Activated CD4-positive, alpha-beta memory T cell treated with anti-CD3 and anti-CD28 coated beads, Interleukin-2, amount 10 ng/mL, durations not matched to agents 7 days and 5 days (primary cell): Measurements from ENCODE around the gene DNAH10. TPM values are rescaled to one million over a fixed set of nuclear protein-coding genes. Genes with fewer than 3 reads are reported as not detected.

ENCODE experiments used
- CTCF ChIA-PET: fragments of 350-600 bp; sonication (Branson Sonifier 250); formaldehyde crosslinking; loops from one replicate; lab custom pipeline; 2021; ENCODE audit warnings: antibody characterized with exemption, inconsistent platforms; lab: Charles Lee
- POLR2A ChIA-PET: fragments of 350-600 bp; sonication (Branson Sonifier 250); formaldehyde crosslinking; loops from one replicate; lab custom pipeline; 2021; ENCODE audit warnings: antibody characterized with exemption; lab: Charles Lee
- DNase-seq: peaks from one replicate; pipeline ENCODE4 v3.0.0-alpha.2; 2020
- H3K27ac Mint-ChIP-seq: one replicate; pipeline ENCODE4 v1.8.0; 2021; ENCODE audit warnings: mild to moderate bottlenecking, mixed read lengths
- H3K27me3 Mint-ChIP-seq: one replicate; pipeline ENCODE4 v1.8.0; 2021; ENCODE audit warnings: mixed read lengths
- H3K36me3 Mint-ChIP-seq: one replicate; pipeline ENCODE4 v1.8.0; 2021; ENCODE audit warnings: low read depth, mixed read lengths
- H3K4me1 Mint-ChIP-seq: one replicate; pipeline ENCODE4 v1.8.0; 2021; ENCODE audit warnings: mixed read lengths
- H3K4me3 Mint-ChIP-seq: one replicate; pipeline ENCODE4 v1.8.0; 2021; ENCODE audit warnings: mild to moderate bottlenecking, mixed read lengths
- H3K9me3 Mint-ChIP-seq: one replicate; pipeline ENCODE4 v1.8.0; 2021; ENCODE audit warnings: mixed read lengths
- total RNA-seq, 2 experiments: library from RNA; stranded (reverse); gene quantifications; one replicate each; pipeline ENCODE4 v1.2.3, GENCODE V29; 2021

DNAH10 gene
- total RNA-seq, 2 experiments from 2014 or later: 0.13 TPM; not detected in 1

- no peak for DNase-seq
- H3K4me3 Mint-ChIP-seq: no peak overlapping the region
- ChIA-PET CTCF (interaction anchor here (0.9 kb wide), 1 partner anchor 58 kb away, joined by 4 read pairs; no protein-coding TSS in a partner anchor), POLR2A (no interaction called here)
- no peaks in the 10 kb centered on the region for H3K36me3 Mint-ChIP-seq
- no peaks in the 10 kb centered on the region for H3K27me3 Mint-ChIP-seq
- H3K4me1 Mint-ChIP-seq: no peaks in the 10 kb centered on the region
- H3K27ac Mint-ChIP-seq: no peak overlapping the region
- H3K9me3 Mint-ChIP-seq: no peaks in the 10 kb centered on the region
These were observed 201.7 kb downstream of the DNAH10 start for GRCh38 chr12:123963821-123964220.

- Mint-ChIP-seq H3K27ac (no peak overlapping the region), H3K9me3 (no peaks in the 10 kb centered on the region), H3K36me3 (no peaks in the 10 kb centered on the region), H3K4me1 (peaks cover 9% of the 10 kb centered on the region), H3K27me3 (no peaks in the 10 kb centered on the region), H3K4me3 (no peak overlapping the region)
- ChIA-PET CTCF (no interaction called here), POLR2A (no interaction called here)
- no peak for DNase-seq
These were observed 203.3 kb downstream of the DNAH10 start for GRCh38 chr12:123965382-123965781.

GRCh38 chr12:123966596-123966995 lies 204.5 kb downstream of the DNAH10 start:
- DNase-seq: no peak
- Mint-ChIP-seq H3K4me3 (no peak overlapping the region), H3K27ac (no peak overlapping the region), H3K36me3 (no peaks in the 10 kb centered on the region), H3K4me1 (peaks cover 18% of the 10 kb centered on the region), H3K27me3 (no peaks in the 10 kb centered on the region), H3K9me3 (no peaks in the 10 kb centered on the region)
- POLR2A ChIA-PET: no interaction called here
- CTCF ChIA-PET: no interaction called here

GRCh38 chr12:123967121-123967586 lies 205.1 kb downstream of the DNAH10 start:
- H3K4me3 Mint-ChIP-seq: no peak overlapping the region
- H3K27ac Mint-ChIP-seq: no peak overlapping the region
- no peaks in the 10 kb centered on the region for H3K36me3 Mint-ChIP-seq
- DNase-seq: no peak
- CTCF ChIA-PET: no interaction called here
- H3K9me3 Mint-ChIP-seq: no peaks in the 10 kb centered on the region
- H3K27me3 Mint-ChIP-seq: no peaks in the 10 kb centered on the region
- POLR2A ChIA-PET: no interaction called here
- H3K4me1 Mint-ChIP-seq: peaks cover 19% of the 10 kb centered on the region

- H3K27me3 Mint-ChIP-seq: no peaks in the 10 kb centered on the region
- CTCF ChIA-PET: interaction anchor here (0.8 to 1.3 kb wide), 3 partner anchors 12 to 34 kb away, joined by 3 to 5 read pairs (median 4); no protein-coding TSS in a partner anchor
- DNase-seq: no peak
- H3K27ac Mint-ChIP-seq: peak overlapping the region; percentile 52
- H3K36me3 Mint-ChIP-seq: peaks cover 17% of the 10 kb centered on the region
- H3K4me1 Mint-ChIP-seq: peaks cover 38% of the 10 kb centered on the region
- H3K9me3 Mint-ChIP-seq: no peaks in the 10 kb centered on the region
- H3K4me3 Mint-ChIP-seq: peak overlapping the region; percentile 77
- POLR2A ChIA-PET: interaction anchor here (1.1 to 2.1 kb wide), 2 partner anchors 33 to 38 kb away, joined by 4 to 19 read pairs; no protein-coding TSS in a partner anchor
These were observed 209.3 kb downstream of the DNAH10 start for GRCh38 chr12:123971449-123971769.

- CTCF ChIA-PET: interaction anchor here (0.8 to 1.3 kb wide), 3 partner anchors 12 to 35 kb away, joined by 3 to 5 read pairs (median 4); no protein-coding TSS in a partner anchor
- H3K9me3 Mint-ChIP-seq: no peaks in the 10 kb centered on the region
- DNase-seq: peak; percentile 37
- H3K4me3 Mint-ChIP-seq: peak overlapping the region; percentile 77
- H3K4me1 Mint-ChIP-seq: peaks cover 38% of the 10 kb centered on the region
- H3K27ac Mint-ChIP-seq: peak overlapping the region; percentile 52
- no peaks in the 10 kb centered on the region for H3K27me3 Mint-ChIP-seq
- peaks cover 20% of the 10 kb centered on the region for H3K36me3 Mint-ChIP-seq
- POLR2A ChIA-PET: interaction anchor here (1.0 to 2.1 kb wide), 3 partner anchors 33 to 388 kb away, joined by 3 to 19 read pairs (median 4); partner anchors contain the start of gene TMED2
These were observed 209.8 kb downstream of the DNAH10 start for GRCh38 chr12:123971770-123972456.

- peaks cover 38% of the 10 kb centered on the region for H3K4me1 Mint-ChIP-seq
- H3K27me3 Mint-ChIP-seq: no peaks in the 10 kb centered on the region
- peak within 1 kb of the TSS; percentile 91 for H3K4me3 Mint-ChIP-seq
- ChIA-PET CTCF (no interaction called here), POLR2A (interaction anchor here (1.0 to 2.1 kb wide), 3 partner anchors 34 to 389 kb away, joined by 3 to 19 read pairs (median 4); partner anchors contain the start of gene TMED2)
- peak within 1 kb of the TSS; percentile 65 for H3K27ac Mint-ChIP-seq
- peaks cover 25% of the 10 kb centered on the region for H3K36me3 Mint-ChIP-seq
- peak; percentile 94 for DNase-seq
- no peaks in the 10 kb centered on the region for H3K9me3 Mint-ChIP-seq
These were observed 210.6 kb downstream of the DNAH10 start, which contains the start of the genes CCDC92 and ZNF664 for GRCh38 chr12:123972457-123973401. TSS of gene CCDC92 (minus strand) at chr12:123972831. CDS start at chr12:123944305, 28,526 bp downstream. TSS of gene ZNF664 (plus strand) at chr12:123973215. CDS start at chr12:124012145, 38,930 bp downstream.

GRCh38 chr12:123973552-123974341 lies 211.6 kb downstream of the DNAH10 start:
- DNase-seq: peak; percentile 29
- POLR2A ChIA-PET: interaction anchor here (1.0 kb wide), 1 partner anchor 13 kb away, joined by 5 read pairs; no protein-coding TSS in a partner anchor

GRCh38 chr12:123976227-123976826 lies 214.2 kb downstream of the DNAH10 start:
- no peak overlapping the region for H3K4me3 Mint-ChIP-seq
- no peaks in the 10 kb centered on the region for H3K27me3 Mint-ChIP-seq
- H3K27ac Mint-ChIP-seq: no peak overlapping the region
- no peak for DNase-seq
- H3K36me3 Mint-ChIP-seq: peaks cover 32% of the 10 kb centered on the region
- no peaks in the 10 kb centered on the region for H3K9me3 Mint-ChIP-seq
- ChIA-PET CTCF (interaction anchor here (0.6 to 1.1 kb wide), 2 partner anchors 9 to 136 kb away, joined by 3 to 4 read pairs; no protein-coding TSS in a partner anchor), POLR2A (interaction anchor here (1.2 kb wide), 1 partner anchor 12 kb away, joined by 3 read pairs; no protein-coding TSS in a partner anchor)
- H3K4me1 Mint-ChIP-seq: peaks cover 26% of the 10 kb centered on the region

More at GRCh38 chr12:123973552-123974341, 211.6 kb downstream of the DNAH10 start:
- Mint-ChIP-seq H3K4me1 (peaks cover 38% of the 10 kb centered on the region), H3K4me3 (peak overlapping the region; percentile 91), H3K36me3 (peaks cover 25% of the 10 kb centered on the region), H3K9me3 (no peaks in the 10 kb centered on the region), H3K27ac (peak overlapping the region; percentile 58), H3K27me3 (no peaks in the 10 kb centered on the region)
- CTCF ChIA-PET: no interaction called here

GRCh38 chr12:123979566-123979965 lies 217.5 kb downstream of the DNAH10 start:
- Mint-ChIP-seq H3K27ac (no peak overlapping the region), H3K36me3 (peaks cover 26% of the 10 kb centered on the region), H3K4me3 (no peak overlapping the region), H3K4me1 (peaks cover 18% of the 10 kb centered on the region), H3K27me3 (no peaks in the 10 kb centered on the region), H3K9me3 (no peaks in the 10 kb centered on the region)
- ChIA-PET CTCF (no interaction called here), POLR2A (no interaction called here)
- DNase-seq: no peak

- no peak for DNase-seq
- ChIA-PET POLR2A (interaction anchor here (1.3 kb wide), 1 partner anchor 44 kb away, joined by 3 read pairs; no protein-coding TSS in a partner anchor), CTCF (interaction anchor here (7.0 kb wide), 1 partner anchor 78 kb away, joined by 59 read pairs; no protein-coding TSS in a partner anchor)
- H3K4me1 Mint-ChIP-seq: peaks cover 6% of the 10 kb centered on the region
- H3K4me3 Mint-ChIP-seq: no peak overlapping the region
- H3K9me3 Mint-ChIP-seq: no peaks in the 10 kb centered on the region
- H3K27me3 Mint-ChIP-seq: no peaks in the 10 kb centered on the region
- H3K27ac Mint-ChIP-seq: no peak overlapping the region
- peaks cover 10% of the 10 kb centered on the region for H3K36me3 Mint-ChIP-seq
These were observed 220.2 kb downstream of the DNAH10 start for GRCh38 chr12:123982269-123982668.
